ENCODE data around the gene KPNA2.
"Not testable (repeated sequence)": the region's sequence is repeated elsewhere in the genome, so short reads cannot be mapped to it uniquely, and the experiment has no call there.

The KPNA2 gene

DNA sequence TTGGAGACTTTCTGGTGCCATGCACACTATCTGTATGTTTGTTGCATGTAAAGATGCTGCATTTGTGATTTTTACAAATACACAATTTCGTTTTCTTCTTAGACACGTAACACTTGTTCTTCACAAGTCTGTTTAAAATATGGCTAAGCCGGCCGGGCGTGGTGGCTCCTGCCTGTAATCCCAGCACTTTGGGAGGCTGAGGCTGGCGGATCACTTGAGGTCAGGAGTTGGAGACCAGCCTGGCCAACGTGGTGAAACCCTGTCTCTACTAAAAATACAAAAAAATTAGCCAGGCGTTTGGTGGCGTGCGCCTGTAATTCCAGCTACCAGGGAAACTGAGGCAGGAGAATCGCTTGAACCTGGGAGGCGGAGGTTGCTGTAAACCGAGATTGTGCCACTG is 14.7 kb upstream of the KPNA2 start:
- not testable (repeated sequence) for DNase-seq

DNA sequence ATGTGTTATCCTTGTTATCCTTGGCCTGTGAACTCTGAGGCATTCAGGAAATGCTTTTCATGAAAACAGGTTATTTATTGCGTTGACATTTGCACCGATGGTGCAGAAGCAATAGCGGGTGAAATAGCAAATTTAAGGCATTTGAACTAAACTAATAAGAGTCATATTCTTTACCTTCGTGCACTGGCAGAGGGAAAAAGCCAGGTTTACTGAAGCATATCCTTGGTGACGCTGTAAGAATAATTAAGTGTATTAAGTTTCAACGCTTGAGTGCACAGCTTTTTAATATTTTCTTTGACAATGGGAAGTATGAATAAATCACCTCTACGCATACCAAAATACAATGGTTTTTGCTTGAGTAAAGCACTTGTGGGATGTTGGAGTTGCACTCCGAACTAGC is 13.6 kb upstream of the KPNA2 start:
- DNase-seq: no peak

DNA sequence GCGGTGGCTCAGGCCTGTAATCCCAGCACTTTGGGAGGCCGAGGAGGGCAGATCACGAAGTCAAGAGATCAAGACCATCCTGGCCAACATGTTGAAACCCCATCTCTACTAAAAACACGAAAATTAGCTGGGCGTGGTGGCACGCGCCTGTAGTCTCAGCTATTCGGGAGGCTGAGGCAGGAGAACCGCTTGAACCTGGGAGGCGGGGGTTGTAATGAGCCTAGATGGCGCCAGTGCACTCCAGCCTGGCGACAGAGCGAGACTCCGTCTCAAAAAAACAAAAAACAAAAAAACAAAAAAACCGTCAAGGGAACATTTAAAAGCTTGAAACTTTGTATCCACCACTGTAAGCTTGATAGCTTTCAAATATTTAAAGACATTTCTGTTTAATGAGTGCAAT is 13.0 kb upstream of the KPNA2 start:
- not testable (repeated sequence) for DNase-seq

DNA sequence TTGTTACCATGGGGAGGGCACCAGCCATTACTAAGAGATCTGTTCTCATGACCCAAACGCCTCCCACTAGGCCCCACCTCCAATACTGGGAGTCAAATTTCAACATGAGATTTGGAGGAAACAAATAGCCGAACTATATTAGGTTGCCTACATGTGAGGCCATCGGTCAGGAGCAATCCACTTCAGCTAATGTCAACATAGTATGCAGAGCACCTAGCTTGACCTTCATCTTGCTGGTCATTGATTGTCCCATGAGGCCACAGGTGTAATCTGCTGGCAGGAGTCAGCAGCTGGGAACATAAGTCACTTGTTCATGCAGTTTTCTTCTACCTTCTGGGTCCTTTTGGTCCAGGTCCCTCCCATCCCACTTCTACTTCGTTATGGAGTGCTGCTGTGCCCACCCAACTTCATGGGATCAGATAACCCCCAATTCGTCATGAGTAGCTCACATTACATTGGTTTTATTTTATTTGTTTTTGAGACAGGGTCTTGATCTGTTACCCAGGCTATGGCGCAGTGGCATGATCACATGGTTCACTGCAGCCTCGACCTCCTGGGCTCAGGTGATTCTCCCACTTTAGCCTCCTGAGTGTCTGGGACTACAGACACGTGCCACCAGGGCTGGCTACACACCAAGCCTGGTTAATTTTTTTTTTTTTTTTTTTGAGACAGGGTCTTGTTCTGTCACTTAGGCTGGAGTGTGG is 5.9 kb upstream of the KPNA2 start:
- no peak for DNase-seq

DNA sequence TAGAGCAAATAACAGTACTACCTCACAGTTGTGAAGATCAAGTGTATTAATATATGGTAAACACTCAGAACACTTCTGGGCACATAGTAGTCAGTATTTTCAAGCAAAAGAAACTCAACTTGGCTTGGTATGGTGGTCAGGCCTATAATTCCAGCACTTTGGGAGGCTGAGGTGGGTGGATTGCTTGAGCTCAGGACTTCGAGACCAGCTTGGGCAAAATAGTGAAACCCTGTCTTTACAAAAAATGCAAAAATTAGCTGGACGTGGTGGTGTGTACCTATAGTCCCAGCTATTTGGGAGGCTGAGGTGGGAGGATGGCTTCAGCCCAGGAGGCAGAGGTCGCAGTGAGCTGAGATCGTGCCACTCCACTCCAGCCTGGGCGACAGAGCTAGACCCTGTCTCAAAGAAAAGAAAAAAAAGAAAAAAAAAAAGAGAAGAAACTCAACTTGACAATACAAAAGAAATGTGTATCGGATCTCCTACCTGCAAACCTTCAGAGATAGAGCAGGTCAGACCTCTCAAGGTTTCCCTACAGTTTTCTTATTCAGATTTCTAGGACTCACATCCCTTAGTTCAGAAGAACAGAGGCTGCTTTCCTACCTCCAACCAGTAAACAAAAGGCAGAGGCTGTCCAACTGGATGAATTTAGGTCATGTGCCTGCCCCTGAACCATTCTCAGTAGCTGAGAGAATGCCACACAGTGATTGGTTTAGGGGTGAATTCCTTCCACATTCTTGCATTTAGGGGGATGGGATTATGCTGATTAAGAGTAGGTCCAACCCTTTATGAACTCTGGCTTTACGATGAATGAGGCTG is 1.7 kb upstream of the KPNA2 start:
- DNase-seq: peak; percentile 19

DNA sequence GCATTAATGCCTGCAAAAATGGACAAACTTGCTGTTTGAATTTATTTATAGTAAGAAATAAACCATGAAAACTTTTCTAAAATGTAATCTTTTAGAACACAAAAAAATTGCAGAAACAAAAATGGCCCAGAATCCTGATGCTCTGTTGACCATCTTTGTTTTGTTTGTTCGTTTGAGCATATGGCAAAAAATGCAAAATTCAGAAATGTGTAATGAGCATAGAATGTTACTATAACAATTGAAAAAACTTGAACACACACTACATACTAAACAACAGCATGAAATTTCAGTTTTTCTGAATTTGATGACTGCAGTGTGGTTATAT is 1.1 kb upstream of the KPNA2 start:
- DNase-seq: no peak

DNA sequence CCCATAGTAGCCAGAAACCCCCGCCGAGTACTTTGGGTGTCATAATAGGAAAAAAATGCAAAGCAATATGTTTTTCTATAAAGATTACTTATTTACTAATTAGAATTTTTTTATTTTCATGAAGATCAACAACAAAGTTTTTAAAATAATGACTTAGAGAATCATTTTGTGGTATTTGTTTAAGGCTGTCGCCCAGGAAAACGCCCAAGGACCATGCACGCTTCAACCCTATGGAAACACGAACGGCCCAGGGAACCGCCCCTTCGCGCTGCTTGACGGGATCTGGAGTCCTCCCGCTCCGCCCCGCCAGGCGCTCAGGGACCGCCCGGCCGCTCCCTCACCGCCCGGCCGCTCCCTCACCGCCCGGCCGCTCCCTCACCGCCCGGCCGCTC is 408 bp upstream of the KPNA2 start:
- no peak for DNase-seq

DNA sequence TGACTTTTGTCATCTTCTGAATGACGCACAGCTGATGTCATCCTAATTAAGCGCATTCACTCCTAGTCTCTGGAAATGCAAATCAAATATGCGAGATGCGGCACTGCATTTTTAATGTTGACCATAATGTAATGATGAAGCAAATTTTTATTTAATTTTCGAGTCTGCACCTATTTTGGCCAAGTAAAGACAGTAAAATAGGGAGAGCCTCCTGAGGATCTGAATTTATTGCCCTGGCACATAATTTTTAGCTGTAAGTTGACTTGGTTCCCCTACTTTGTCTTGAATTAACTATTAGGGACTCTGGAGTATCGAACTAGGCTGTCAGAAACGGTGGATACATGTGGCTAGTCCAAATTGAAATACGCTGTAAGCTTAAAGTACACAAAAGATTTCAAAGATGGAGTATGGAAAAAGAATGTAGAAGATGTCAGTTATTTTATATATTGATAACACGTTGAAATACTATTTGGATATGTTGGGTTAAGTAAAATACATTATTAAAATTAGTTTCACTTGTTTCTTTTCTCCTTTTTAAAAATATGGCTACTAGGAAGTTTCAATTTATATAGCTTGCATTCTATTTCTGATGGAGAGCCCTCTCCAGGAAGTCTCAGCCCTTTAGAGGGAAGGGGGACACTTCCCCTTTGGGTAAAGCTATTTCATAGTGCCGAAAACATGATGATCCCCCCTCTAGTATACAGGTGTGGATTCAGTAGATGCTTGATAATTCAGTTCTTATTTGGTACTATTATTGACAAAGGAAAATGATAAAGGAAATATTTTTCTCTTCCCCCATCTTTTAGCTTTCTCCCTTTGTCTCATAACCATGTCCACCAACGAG is 991 bp downstream of the KPNA2 start:
- peak; percentile 18 for DNase-seq

DNA sequence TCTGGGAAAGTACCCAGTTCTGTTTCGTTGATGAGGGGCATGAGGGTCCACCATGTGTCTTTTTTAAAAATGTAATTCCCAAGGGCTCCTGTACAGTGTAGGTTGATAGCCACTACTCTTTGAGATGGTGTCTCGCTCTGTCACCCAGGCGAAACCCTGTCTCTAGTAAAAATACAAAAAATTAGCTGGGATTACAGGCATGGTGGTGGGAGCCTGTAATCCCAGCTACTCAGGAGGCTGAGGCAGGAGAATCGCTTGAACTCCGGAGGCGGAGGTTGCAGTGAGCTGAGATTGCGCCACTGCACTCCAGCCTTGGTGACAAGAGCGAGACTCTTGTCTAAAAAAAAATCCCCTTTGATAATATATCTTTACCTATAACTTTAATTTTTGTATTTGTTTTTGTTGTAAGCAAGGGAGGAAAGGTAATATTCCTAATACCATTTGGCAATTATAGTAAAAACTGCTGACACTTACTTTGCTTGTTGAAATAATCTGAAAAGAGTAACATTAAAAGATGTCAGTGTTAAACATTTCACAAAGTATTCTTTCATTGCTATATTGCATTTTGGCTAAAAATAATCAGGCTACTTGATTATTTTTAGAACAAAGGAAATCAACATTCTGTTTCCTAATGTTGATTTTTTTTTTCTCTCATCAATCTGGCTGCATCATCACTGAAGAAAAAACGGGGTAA is 11.8 kb downstream of the KPNA2 start:
- DNase-seq: no peak

DNA sequence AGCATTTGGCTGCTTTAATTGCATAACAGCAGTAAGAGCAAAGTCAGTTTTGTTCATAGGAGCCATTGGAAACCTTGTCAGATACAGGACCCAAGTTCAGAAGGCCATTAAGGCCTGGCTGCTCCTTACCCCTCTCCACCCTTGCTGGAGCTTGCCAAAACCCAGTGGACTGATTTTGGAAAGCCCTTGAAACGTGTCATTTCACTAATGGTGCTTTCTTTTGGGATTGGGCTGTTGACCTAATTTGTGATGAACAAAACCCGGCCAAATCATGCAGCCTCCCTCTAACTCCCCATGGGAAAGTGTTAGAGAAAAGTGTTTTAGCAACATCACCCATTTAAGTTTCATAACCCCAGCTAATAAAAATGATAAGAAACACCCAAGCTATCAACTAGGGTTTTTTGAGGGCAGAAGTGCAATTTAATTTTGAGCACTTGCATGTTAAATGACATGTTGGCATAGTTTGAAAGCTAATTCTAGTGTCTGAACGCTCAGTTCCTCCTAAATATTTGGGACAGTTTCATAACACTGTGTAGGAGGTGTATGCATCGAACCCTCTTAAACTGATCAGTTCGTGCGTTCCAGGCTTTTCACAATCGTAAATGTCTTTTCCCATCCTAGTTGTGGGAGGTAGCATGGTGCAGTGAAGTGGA is 12.5 kb downstream of the KPNA2 start:
- not testable (repeated sequence) for DNase-seq

DNA sequence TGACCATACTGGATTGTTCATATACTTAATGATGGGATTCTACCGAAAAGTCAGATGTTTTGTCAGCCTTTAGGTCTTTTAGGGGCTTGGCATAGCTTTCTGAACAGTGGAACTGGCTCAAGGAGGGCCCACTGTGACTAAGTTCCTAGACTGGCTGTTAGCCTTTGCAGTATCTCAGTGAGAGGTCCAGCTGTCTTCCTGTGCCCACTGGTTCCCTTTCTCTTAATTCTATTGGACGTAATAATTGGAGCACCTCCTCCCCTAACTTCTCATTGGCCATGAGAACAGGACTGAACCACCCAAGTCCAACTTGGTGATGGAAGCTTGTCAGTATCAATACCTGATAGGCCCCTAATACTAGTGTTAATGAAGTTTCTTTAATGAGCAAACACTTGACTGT is 13.5 kb downstream of the KPNA2 start:
- peak; percentile 36 for DNase-seq

DNA sequence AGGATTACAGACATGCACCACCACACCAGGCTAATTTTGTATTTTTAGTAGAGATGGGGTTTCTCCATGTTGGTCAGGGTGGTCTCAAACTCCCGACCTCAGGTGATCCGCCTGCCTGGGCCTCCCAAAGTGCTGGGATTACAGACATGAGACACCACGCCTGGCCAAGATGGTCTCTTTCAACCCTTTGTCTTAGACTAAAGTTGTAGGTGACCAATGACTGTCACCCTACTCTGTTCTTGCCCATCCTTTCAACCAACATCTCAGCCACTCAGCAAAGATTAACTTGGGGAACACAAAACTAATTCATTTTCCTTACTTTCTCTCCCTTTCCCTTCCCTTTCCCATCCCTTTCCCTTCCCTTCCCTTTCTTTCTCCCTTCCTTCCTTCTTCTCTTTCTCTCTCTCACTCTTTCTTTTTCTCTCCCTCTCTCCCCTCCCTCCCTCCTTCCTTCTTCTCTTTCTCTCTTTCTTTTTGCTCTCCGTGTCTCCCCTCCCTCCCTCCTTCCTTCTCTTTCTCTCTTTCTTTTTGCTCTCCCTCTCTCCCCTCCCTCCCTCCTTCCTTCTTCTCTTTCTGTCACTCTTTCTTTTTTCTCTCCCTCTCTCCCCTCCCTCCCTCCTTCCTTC is 14.4 kb downstream of the KPNA2 start:
- DNase-seq: not testable (repeated sequence)

DNA sequence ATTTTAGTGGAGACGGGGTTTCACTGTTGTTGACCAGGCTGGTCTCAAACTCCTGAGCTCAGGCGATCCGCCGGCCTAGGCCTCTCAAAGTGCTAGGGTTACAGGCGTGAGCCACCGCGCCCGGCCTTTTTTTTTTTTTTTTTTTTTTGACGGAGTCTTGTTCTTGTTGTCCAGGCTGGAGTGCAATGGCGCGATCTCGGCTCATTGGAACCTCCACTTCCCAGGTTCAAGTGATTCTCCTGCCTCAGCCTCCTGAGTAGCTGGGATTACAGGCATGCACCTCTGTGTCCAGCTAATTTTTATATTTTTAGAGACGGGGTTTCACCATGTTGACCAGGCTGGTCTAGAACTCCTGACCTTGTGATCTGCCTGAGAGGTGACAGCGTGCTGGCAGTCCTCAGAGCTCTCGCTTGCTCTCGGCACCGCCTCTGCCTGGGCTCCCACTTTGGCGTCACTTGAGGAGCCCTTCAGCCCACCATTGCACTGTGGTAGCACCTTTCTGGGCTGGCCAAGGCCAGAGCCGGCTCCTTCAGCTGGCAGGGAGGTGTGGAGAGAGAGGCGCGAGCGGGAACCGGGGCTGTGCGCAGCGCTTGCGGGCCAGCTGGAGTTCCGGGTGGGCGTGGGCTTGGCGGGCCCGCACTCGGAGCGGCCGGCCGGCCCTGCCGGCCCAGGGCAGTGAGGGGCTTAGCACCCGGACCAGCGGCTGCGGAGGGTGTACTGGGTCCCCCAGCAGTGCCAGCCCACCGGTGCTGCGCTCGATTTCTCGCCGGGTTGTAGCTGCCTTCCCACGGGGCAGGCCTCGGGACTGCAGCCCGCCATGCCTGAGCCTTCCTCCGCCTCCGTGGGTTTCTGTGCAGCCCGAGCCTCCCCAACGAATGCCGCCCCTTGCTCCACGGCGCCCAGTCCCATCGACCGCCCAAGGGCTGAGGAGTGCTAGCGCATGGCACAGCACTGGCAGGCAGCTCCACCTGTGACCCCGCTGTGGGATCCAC is 16.1 kb downstream of the KPNA2 start:
- not testable (repeated sequence) for DNase-seq

DNA sequence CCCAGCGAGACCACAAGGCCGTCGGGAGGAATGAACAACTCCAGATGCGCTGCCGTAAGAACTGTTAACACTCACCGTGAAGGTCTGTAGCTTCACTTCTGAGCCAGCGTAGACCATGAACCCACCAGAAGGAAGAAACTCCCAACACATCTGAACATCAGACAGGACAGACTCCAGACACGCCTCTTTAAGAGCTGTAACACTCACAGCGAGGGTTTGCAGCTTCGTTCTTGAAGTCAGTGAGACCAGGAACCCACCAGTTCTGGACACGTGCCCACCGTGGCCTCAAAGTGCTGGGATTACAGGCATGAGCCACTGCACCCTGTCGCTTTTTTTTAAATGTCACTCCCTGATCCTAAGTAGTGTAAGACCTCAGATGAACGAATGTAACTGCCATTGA is 17.3 kb downstream of the KPNA2 start:
- DNase-seq: no peak

DNA sequence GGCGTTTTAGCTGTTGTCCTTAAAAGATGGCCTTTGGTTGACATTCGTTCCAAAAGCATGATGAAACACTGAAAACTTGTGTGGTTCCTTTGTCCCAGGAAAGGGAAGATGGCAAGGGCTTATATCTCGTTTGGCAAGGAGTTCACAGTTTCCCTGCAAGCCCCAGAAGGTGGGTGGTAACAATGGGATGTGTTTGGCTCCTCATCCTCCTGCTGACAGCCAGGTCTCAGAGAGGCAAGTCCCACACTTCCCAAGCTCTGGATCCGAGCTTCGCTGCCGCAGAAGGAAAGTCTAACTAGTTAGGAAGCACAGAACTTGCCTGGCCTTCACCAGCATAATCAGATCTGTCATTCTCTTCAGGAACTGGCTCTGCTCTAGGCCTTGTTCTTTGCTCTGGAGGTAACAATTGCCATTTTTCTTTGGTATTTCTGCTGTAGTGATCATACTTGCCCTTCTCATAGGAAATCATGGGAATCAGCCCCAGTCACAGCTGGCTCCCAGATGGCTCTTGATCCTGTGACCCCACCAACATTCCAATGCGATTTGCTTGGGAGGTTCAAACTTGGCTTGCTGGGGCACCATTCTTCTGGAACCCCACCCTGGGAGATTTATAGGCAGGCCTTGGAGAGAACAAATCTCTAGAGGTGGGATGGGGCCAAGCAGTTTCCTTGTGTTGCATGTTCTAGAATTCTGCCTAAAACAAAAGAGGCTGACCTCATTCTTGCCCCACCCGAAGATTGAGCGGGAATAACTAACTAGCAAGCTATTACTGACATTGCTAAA is 17.9 kb downstream of the KPNA2 start:
- DNase-seq: no peak

DNA sequence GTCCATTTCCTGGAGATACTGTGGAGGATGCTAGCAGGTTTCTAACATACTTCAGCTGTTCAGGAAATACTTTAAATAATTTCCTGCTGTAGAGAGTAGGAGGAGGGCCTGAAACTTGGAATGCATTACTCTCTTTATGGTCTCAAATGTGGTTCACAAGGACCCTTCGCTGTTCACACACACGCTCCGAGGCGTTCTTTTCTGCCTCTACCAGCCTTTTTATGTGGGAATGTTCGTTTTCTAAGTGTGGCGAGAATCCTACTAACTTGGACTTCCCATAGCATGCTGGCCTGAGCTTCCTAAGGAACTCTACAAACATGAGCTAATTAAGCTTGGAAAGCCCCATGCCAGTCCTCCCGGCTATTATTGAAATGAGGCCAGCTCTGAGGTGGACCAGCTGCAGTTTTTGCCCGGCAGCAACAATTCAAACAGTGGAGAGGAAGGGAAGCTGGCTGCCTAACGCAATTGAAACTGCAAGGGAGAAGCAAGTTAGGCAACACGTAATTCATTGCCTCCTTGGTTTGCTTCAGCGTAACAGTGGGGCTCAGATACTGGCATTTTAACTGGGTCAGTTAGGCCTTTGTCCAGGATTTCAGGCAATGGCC is 18.9 kb downstream of the KPNA2 start:
- DNase-seq: no peak

DNA sequence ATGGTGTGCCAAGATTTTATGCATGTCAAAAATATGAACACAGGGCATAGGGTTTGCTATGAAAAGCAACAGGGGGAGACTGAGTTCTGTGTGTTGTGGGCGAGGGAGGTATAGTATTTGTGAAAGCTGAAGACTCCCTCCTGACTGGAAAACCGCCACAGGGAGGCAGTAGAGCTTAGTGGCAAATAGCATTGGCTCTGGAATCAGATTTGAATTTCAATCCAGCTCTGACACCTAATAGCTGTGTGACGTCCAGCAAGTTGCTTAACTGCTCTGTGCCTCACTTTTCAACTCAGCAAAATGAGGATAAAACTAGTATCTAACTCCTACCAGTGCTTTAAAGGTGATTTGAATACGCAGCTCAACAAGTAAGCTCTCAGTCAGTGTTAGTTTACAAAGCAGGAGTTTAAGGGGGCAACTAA is 22.0 kb downstream of the KPNA2 start:
- peak; percentile 47 for DNase-seq

DNA sequence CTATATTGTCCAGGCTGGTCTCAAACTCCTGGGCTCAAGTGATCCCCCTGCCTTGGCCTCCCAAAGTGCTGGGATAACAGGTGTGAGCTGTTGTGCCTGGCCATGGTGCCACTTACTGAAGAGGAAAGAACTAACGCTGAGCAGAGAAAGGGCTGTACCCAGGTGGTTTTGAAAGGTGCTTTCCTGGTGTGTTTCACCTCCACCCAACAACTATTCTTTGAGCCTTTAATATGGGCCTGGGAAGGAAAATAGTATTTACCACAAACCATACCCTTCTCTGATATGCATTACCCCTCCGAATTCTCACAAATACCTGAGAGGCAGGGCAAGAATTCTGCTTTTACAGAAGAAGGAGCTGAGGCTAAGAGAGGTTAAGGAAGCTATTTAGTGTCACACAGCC is 24.8 kb downstream of the KPNA2 start:
- no peak for DNase-seq

DNA sequence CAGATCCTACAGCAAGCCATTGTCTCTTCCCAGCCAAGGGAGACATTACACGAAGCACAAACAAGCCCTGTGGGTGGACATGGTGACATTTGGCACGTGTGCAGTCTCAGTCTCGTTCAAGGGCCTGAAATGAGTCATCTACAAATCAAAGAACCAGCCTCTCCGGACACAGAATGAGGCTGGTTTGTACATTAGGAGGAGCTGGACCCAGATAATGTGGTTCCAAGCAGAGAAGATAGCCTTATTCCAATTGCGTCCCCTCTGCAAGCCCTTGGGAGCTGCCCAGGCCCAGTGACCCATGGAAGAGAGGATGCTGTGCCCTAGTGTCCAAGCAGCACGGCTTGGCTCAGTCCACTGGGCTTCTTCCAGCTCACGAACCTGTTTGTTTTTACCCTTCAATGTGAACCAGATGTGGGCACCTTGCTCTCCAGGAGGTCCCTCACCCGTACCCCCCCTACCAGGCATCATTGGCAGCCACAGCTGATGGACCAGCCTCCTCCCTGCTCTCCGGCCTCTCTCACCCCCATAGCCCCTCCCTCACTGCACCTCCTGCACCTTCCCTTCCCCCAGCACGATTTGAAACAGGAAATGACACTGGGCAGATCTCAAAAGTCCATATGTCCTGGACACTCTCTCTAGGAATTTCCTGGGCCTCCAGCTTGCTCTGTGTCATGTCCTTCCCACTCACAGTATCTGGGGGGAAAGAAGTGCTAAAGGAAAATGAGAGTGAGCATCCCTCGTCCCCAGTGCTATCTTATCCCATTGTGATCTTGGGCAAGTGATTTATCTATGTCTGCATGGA is 26.2 kb downstream of the KPNA2 start:
- no peak for DNase-seq
